Measurements from ENCODE around the gene SORCS1.
"Not testable (repeated sequence)": the region's sequence is repeated elsewhere in the genome, so short reads cannot be mapped to it uniquely, and the experiment has no call there.

SORCS1 gene

DNA sequence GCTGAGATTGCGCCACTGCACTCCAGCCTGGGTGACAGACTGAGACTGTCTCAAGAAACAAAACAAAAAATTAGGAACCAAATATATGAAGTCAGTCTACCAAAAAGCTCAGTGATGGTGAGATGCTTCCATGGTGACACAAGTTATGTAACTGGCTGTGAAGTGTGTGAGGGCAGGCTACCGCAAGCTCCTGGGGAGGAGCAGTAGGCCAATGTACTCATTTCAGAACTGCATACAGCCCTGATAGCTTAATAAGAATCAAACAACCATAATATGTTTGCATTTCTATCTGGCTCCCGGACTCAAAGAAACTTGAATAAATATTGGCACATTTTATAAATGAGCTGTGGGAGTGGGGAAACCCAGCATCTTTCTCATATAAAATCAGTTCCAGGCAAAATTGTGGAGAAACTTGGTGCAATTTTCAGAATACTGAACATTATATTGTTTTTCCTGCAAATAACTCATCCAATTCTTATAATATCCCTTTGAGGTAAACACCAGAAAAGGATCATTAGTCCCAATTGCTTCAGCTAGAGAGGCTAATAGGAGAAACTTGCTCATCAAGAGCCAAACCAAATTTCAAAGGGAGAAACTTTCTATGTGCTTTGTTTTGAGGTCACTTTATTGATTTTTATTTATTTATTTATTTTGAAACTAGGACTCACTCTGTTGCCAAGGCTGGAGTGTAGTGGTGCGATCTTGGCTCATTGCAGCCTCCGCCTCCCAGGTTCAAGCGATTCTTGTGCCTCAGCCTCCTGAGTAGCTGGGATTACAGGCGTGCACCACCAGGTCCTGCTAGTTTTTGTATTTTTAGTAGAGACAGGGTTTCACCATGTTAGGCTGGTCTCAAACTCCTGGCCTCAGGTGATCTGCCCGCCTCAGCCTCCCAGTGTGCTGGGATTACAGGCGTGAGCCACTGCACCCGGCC is 127.0 kb downstream of the SORCS1 start:
- DNase-seq: no peak

DNA sequence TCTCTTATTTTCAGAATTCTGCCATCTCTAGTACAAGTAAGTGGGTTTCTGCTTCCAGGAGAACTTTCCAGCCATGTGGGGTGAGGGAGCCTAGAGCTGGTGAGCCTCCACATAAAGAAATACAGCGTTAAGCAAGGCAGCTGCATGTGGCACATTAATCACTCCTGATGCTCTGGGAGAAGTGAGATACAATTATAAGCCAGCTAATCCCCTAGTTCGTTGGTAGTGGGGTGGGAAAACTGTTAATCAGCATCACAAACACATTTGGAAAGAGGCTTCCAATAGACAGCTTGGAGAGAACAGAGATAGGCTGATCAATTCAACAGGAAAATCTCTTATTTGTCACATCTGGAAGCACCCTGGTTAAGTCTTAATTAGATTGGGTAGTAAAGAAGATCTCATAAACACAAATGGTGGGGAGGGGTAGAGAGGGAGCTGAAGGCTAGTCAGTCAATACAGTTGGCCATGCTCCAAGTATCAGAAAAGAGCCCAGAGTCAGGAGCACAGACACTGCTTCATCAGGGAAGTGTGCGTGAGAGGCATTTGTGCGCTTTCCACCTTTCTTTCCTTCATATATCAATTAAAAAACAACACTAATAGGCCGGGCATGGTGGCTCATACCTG is 130.6 kb downstream of the SORCS1 start:
- DNase-seq: no peak

GRCh38 chr10:107032700-107033401 is 131.7 kb downstream of the SORCS1 start:
- DNase-seq: no peak

DNA sequence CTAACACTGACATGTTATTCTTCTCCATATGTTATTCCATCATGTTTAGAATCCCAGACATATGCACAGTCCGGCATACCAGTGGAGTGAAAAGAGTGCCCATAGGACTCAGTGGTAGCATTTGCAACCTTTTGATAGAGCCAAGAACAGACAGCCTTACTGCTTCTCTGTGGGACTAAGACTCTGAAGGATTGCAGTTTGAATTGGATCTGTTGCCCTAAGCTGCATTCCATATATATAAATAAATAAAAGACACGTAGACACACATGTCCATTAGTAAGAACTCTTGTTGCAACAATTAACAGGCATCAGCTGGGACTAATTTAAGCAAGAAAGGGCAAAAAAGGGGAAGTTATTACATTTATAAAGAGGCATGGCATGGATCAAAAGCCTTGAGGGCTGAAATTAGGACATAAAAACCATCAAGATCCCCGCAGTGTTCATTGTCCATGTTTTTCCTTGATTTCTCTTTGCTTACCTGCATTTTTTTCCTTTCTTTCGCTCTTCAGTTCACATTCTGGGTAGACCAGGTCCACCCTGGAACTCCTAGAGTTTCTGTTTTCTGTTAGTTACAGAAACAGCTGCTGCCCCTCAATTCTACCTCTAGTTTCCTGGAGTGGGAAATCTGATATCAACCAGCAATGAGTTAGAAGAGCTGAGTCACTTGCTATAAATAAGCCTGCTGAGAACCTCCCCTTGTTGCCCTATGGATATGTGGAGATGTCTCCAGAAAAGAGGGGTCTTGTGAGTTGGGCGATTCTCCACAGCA is 132.4 kb downstream of the SORCS1 start:
- DNase-seq: no peak

- no peak for DNase-seq
These were observed 136.3 kb downstream of the SORCS1 start for GRCh38 chr10:107028236-107028635.

GRCh38 chr10:107025676-107026075 is 138.8 kb downstream of the SORCS1 start:
- DNase-seq: no peak

DNA sequence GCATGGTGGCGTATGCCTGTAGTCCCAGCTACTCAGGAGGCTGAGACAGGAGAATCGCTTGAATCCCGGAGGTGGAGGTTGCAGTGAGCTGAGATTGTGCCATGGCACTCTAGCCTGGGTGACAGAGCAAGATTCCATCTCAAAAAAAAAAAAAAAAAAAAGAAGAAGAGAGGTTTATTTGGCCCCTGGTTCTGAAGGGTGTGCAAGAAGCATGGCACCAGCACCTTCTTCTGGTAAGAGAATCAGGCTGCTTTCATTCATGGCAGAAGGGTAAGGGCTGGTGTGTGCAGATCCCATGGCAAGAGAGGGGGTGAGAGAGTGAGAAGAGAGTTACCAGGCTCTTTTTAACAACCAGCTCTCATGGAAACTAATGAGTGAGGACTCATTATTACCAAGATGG is 140.5 kb downstream of the SORCS1 start:
- not testable (repeated sequence) for DNase-seq

DNA sequence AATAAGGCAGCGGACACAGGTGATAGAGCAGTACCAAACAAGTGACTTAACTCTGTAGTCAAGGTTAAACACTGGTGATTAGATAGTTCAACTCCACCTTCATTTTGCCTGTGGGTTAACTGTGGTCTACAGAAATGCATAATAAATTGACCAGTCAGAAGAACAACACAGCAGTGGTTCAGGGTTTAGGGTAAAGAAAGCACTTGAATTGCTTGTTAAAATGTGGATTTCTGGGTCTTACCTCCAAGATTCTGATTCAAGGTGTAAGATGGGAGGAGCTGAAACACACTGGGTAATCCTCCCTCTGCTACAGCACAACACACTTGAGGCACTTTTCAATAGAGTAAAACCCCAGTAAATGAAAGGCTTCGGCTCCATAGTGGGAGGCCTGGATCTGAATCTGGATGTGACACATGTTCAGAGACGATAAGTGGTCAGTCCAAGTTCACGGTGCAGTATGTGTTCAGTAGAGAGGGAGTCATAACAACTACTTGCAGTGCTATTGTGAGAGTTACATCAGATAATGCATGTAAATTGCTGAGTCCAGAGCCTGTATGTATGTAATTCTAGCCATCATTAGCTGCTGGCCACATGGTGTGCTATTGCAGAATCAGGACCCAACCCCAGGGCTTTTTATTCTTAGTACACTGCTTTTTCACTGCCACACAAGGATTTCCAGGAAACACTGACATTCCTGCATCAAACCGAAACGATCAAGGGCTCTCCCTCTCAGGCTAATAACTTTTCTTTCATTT is 141.7 kb downstream of the SORCS1 start:
- DNase-seq: no peak

DNA sequence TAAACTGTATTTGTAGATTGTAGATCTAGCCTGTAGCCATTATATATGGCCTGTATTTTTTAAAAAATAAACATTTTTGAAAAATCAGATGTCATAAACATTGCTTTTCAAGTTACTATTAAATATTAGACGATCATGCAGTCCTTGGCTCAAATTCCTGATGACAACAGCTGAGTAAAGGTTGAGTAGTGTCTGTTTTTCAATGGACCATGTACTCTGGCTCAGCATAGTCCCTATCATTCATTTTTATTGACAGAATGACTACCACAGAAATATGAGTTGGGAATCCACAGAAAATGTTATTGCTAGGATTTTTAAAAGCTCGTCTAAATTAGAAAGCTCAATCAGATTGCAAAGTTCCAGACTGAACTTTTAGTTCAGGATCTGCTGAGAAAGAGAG is 145.4 kb downstream of the SORCS1 start:
- no peak for DNase-seq

DNA sequence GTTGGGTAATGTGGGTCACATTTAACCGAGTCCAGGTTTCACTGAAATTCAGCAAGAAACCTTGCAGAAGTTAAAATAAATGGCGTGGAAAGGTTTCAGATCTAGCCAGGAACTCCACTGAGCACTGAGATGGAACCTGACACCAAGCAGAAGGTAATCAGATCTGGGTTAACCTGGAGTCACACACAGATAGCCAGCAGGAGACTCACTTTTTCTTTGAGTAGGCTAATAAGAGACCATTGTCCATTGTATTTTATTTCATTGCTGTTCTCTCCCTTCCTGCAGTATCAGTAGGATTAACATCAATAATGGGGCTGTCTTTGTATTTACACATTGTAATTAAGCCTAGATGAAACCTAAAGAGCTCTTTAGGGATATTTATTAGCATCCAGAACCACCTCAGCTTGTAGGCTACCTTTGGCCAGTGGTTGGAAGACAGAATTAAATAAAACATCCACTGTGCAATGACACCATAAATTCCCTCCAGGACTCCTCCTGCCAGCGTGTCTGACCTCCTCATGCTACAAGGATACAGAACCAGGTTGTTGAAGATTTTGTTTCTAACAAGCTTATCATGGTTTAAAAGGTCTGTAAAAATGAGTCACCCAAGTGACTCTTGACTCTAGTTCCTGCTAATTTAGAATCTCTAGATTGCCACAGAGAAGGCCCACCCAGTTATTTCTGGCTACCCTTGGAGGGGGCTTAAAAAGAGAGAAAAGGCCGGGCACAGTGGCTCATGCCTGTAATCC is 151.1 kb downstream of the SORCS1 start:
- DNase-seq: no peak

DNA sequence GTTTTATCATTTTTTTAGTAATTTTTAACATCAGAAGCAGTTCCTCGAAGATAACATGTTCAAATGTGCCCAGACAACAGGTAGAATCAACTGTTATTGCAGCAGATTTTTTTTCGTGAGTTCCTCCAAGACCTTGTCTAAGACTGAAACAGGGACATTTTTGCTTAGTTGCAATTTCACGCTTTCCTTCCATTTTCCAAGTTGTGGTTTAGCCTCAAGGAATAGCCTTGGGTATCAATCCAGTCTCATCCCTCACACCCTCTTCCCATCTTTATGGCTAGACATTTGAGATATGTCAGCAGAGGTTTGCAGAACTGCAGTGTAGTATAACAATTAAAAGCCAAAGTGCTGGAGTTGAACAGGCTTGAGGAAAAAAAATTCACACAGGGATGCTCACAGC is 152.5 kb downstream of the SORCS1 start:
- no peak for DNase-seq

- no peak for DNase-seq
These were observed 153.4 kb downstream of the SORCS1 start for GRCh38 chr10:107011105-107011504.

GRCh38 chr10:107010531-107010930 is 154.0 kb downstream of the SORCS1 start:
- no peak for DNase-seq

DNA sequence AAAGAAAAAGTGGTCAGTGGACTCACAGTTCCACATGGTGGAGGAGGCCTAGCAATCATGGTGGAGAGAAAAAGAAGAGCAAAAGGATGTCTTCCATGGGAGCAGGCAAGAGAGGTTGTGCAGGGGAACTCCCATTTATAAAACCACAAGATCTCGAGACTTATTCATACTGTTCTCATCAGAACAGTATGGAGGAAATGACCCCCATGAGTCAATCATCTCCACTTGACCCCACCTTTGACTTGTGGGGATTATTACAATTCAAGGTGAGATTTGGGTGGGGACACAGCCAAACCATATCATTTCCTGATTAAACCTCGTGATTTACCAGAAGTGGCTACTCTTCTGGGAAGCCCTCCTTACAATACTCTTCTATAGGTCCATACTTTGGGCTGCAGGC is 160.1 kb downstream of the SORCS1 start:
- no peak for DNase-seq

GRCh38 chr10:107002068-107002467 is 162.4 kb downstream of the SORCS1 start:
- no peak for DNase-seq

DNA sequence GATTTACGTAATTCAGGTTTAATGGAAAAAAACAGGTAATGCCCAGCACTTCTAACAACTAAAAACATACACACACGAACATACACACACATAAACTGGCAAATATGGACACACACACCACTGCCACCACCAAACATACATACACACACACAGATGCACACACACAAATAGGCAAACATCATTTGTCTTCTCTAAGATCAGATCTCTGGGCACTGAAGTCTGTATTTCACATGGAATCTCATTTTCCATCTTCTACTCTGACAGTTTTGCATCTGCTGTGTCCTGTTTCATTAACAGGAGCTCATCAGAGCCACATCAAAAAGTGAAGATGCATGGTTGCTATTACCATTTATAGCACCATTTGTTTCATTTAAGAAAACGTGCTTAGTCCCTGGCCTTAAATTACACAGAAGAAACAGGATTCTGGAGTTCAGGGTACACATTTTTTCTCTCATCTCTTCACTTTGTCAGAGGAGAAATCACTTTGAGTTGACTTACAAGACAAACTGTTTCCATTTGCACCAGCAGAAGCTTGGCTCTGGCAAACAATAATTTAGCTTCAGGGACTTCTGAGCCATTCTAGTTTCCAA is 165.3 kb downstream of the SORCS1 start:
- DNase-seq: no peak

DNA sequence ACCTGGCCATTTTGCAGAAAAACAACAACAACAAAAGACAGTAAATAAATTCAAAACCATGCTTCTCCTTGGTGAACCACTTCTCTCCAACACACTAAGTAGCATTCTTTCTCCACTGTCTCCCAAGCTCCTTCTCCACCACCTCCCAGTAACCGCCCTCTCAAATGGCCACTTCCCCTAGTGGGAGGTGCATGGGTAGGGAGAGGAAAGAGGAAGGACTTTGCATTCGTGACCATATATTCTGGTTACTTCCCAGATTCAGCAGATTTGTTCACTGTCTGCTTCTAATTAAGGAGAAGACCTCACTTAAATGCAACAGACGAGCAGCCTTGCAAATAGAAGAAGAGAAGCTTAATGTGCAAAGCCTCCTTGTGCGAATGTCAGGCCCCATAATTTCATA is 166.8 kb downstream of the SORCS1 start:
- DNase-seq: no peak

- no peak for DNase-seq
These were observed 168.0 kb downstream of the SORCS1 start for GRCh38 chr10:106996510-106996909.

- DNase-seq: no peak
These were observed 172.5 kb downstream of the SORCS1 start for GRCh38 chr10:106992055-106992454.

GRCh38 chr10:106991091-106991490 is 173.4 kb downstream of the SORCS1 start:
- no peak for DNase-seq

- DNase-seq: no peak
These were observed 177.1 kb downstream of the SORCS1 start for GRCh38 chr10:106987362-106987761.
